Neural progenitor cell (in vitro differentiated cells): ENCODE results near the gene RETREG3. TPM values are rescaled to one million over a fixed set of nuclear protein-coding genes. Genes with fewer than 3 reads are reported as not detected.

ENCODE experiments used
- DNase-seq: peaks from one replicate; pipeline ENCODE4 v3.0.0-alpha.2; 2016; ENCODE audit warnings: low spot score
- H2AFZ ChIP-seq: fragments of 200-600 bp; sonication (generic); replicated peaks from 2 replicates; pipeline ENCODE4 v1.6.1; 2016; ENCODE audit warnings: antibody characterized with exemption
- H3F3A ChIP-seq: fragments of 200-600 bp; sonication (generic); 2 replicates; pipeline ENCODE4 v1.6.1; 2016; ENCODE audit warnings: antibody characterized with exemption, low read depth
- H3K27ac ChIP-seq: fragments of 200-600 bp; sonication (generic); 2 replicates; pipeline ENCODE4 v1.5.1; 2016; ENCODE audit warnings: mild to moderate bottlenecking
- H3K27me3 ChIP-seq: fragments of 200-600 bp; sonication (generic); 2 replicates; pipeline ENCODE4 v1.6.1; 2016; ENCODE audit warnings: mild to moderate bottlenecking, moderate library complexity
- H3K36me3 ChIP-seq: fragments of 200-600 bp; sonication (generic); 2 replicates; pipeline ENCODE4 v1.5.1; 2016
- H3K4me1 ChIP-seq: fragments of 200-600 bp; sonication (generic); 2 replicates; pipeline ENCODE4 v1.6.1; 2016; ENCODE audit warnings: mixed run types
- H3K4me2 ChIP-seq: fragments of 200-600 bp; sonication (generic); 2 replicates; pipeline ENCODE4 v1.6.1; 2016
- H3K4me3 ChIP-seq: fragments of 200-600 bp; sonication (generic); 2 replicates; pipeline ENCODE4 v1.5.1; 2016
- H3K79me2 ChIP-seq: fragments of 200-600 bp; sonication (generic); 2 replicates; pipeline ENCODE4 v1.6.1; 2016; ENCODE audit warnings: low read depth
- H3K9ac ChIP-seq: fragments of 200-600 bp; sonication (generic); 2 replicates; pipeline ENCODE4 v1.6.1; 2016
- H3K9me3 ChIP-seq: fragments of 200-600 bp; sonication (generic); 2 replicates; pipeline ENCODE4 v1.5.1; 2016; ENCODE audit warnings: low read depth
- H4K20me1 ChIP-seq: fragments of 200-600 bp; sonication (generic); 2 replicates; pipeline ENCODE4 v1.6.1; 2016; ENCODE audit warnings: low read depth
- H3K27ac Mint-ChIP-seq: 3 replicates; pipeline ENCODE4 v1.8.0; 2021; ENCODE audit warnings: mixed read lengths
- H3K27me3 Mint-ChIP-seq: 2 replicates; pipeline ENCODE4 v1.8.0; 2022; ENCODE audit warnings: low read depth, mild to moderate bottlenecking, inconsistent platforms, moderate library complexity, mixed read lengths; ENCODE audit not compliant: insufficient read depth
- H3K36me3 Mint-ChIP-seq: 3 replicates; pipeline ENCODE4 v1.8.0; 2021; ENCODE audit warnings: mixed read lengths
- H3K4me1 Mint-ChIP-seq: 3 replicates; pipeline ENCODE4 v1.8.0; 2021; ENCODE audit warnings: mixed read lengths
- H3K4me3 Mint-ChIP-seq: 3 replicates; pipeline ENCODE4 v1.8.0; 2021; ENCODE audit warnings: mild to moderate bottlenecking, moderate library complexity, mixed read lengths
- H3K9me3 Mint-ChIP-seq: 3 replicates; pipeline ENCODE4 v1.8.0; 2020; ENCODE audit warnings: mixed read lengths
- EZH2 ChIP-seq: fragments of 200-600 bp; sonication (generic); IDR thresholded peaks from 2 replicates; pipeline ENCODE4 v1.6.1; 2017; ENCODE audit warnings: antibody characterized with exemption, mild to moderate bottlenecking, moderate library complexity
- EZH2phosphoT487 ChIP-seq: fragments of 200-600 bp; sonication (generic); IDR thresholded peaks from 2 replicates; pipeline ENCODE4 v1.6.1; 2017; ENCODE audit warnings: antibody characterized with exemption
- total RNA-seq: library from RNA; depleted of rRNA; stranded (reverse); fragments of >200 nt; gene quantifications from 2 replicates; pipeline ENCODE4 v1.2.3, GENCODE V29; 2015; ENCODE audit warnings: low replicate concordance
- TF ChIP-seq, protein P1 (sequence below): fragments of 200-600 bp; sonication (generic); IDR thresholded peaks from 2 replicates; pipeline ENCODE4 v1.5.1; 2017; ENCODE audit warnings: antibody characterized with exemption, mild to moderate bottlenecking

The RETREG3 gene
- total RNA-seq, 1 donor from 2014 or later: 23.6 TPM

DNA sequence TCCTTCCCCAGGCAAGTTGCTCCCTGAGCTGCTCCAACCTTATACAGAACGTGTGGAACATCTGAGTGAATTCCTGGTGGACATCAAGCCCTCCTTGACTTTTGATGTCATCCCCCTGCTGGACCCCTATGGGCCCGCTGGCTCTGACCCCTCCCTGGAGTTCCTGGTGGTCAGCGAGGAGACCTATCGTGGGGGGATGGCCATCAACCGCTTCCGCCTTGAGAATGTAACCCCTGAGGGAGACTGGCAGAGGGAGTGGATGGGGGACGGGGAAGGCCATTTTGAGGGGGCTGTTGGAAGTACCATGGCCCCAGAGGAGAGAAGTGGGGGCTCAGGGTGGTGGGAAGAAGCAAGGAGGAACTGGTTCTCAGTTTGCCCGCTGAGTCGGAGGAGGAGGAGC is 45.2 kb downstream of the RETREG3 start:
- DNase-seq: no peak
- no peaks in the 10 kb centered on the region for H4K20me1 ChIP-seq
- Mint-ChIP-seq H3K4me3 (peak overlapping the region; percentile 92), H3K27me3 (peaks cover 6% of the 10 kb centered on the region), H3K36me3 (peaks cover 5% of the 10 kb centered on the region), H3K27ac (no peak overlapping the region), H3K9me3 (no peaks in the 10 kb centered on the region), H3K4me1 (peaks cover 26% of the 10 kb centered on the region)
- H3F3A ChIP-seq: peaks cover 32% of the 10 kb centered on the region
- H3K4me1 ChIP-seq: peaks cover 12% of the 10 kb centered on the region
- H3K36me3 ChIP-seq: no peaks in the 10 kb centered on the region
- H2AFZ ChIP-seq: no peak overlapping the region
- no peak overlapping the region for H3K4me3 ChIP-seq
- no peak overlapping the region for H3K27ac ChIP-seq
- H3K9me3 ChIP-seq: no peaks in the 10 kb centered on the region
- H3K27me3 ChIP-seq: no peaks in the 10 kb centered on the region
- H3K9ac ChIP-seq: no peak overlapping the region
- peaks cover 30% of the 10 kb centered on the region for H3K79me2 ChIP-seq
- TF ChIP-seq, protein P1, sequence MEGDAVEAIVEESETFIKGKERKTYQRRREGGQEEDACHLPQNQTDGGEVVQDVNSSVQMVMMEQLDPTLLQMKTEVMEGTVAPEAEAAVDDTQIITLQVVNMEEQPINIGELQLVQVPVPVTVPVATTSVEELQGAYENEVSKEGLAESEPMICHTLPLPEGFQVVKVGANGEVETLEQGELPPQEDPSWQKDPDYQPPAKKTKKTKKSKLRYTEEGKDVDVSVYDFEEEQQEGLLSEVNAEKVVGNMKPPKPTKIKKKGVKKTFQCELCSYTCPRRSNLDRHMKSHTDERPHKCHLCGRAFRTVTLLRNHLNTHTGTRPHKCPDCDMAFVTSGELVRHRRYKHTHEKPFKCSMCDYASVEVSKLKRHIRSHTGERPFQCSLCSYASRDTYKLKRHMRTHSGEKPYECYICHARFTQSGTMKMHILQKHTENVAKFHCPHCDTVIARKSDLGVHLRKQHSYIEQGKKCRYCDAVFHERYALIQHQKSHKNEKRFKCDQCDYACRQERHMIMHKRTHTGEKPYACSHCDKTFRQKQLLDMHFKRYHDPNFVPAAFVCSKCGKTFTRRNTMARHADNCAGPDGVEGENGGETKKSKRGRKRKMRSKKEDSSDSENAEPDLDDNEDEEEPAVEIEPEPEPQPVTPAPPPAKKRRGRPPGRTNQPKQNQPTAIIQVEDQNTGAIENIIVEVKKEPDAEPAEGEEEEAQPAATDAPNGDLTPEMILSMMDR: no peak
- no peak for TF ChIP-seq EZH2
- TF ChIP-seq EZH2phosphoT487: no peak
- H3K4me2 ChIP-seq: no peak overlapping the region

DNA sequence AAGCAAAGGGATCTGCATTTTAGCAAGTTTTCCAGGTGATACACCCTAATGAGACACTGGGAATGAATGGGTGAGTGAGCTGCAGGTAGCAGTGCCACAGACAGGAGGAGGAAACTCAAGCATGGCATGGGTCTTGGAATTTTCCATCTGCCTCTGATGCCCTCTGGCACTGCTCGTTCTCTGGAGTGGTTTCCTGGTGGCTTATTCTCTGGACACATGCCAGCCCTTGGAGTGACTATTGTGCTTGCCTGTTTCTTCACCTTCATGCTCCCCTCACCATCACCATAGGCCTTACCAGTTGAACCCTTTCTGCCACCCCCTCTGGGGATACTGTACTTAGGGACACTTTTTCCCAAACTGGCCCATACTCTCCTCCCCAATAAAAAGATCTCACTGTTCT is 45.6 kb downstream of the RETREG3 start:
- Histone ChIP-seq H3F3A (peaks cover 32% of the 10 kb centered on the region), H4K20me1 (no peaks in the 10 kb centered on the region), H3K4me1 (peaks cover 12% of the 10 kb centered on the region), H2AFZ (no peak overlapping the region), H3K9ac (no peak overlapping the region), H3K4me3 (no peak overlapping the region), H3K27ac (no peak overlapping the region), H3K4me2 (peak overlapping the region; percentile 99), H3K27me3 (no peaks in the 10 kb centered on the region), H3K79me2 (peaks cover 30% of the 10 kb centered on the region), H3K36me3 (no peaks in the 10 kb centered on the region), H3K9me3 (no peaks in the 10 kb centered on the region)
- Mint-ChIP-seq H3K4me3 (peak overlapping the region; percentile 92), H3K36me3 (peaks cover 3% of the 10 kb centered on the region), H3K4me1 (peaks cover 26% of the 10 kb centered on the region), H3K27me3 (peaks cover 6% of the 10 kb centered on the region), H3K27ac (no peak overlapping the region), H3K9me3 (no peaks in the 10 kb centered on the region)
- no peak for DNase-seq
- TF ChIP-seq, protein P1: no peak
- TF ChIP-seq EZH2 (no peak), EZH2phosphoT487 (no peak)

DNA sequence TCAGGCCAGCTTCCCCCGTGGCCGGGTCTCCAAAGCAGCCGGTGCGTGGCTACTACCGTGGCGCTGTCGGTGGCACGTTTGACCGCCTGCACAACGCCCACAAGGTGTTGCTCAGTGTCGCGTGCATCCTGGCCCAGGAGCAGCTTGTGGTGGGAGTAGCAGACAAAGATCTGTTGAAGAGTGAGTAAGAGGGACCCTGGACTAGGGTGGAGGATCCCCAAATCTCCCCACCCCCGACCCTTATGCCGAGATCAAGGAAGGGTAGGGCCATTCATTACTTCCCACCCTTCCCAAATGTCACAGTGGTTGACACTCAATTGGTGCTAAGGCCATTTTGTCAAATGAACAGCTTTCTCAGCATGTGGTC is 46.0 kb downstream of the RETREG3 start:
- H3K27ac ChIP-seq: no peak overlapping the region
- H3K27ac Mint-ChIP-seq: no peak overlapping the region

More for the DNA sequence above, 46.0 kb downstream of the RETREG3 start:
- H3K4me3 Mint-ChIP-seq: peak overlapping the region; percentile 92
- no peaks in the 10 kb centered on the region for H4K20me1 ChIP-seq
- H3K36me3 Mint-ChIP-seq: peaks cover 2% of the 10 kb centered on the region
- H3K27me3 Mint-ChIP-seq: peaks cover 6% of the 10 kb centered on the region
- no peaks in the 10 kb centered on the region for H3K27me3 ChIP-seq
- no peak for DNase-seq
- peaks cover 32% of the 10 kb centered on the region for H3F3A ChIP-seq
- H3K4me2 ChIP-seq: peak overlapping the region; percentile 99
- no peak overlapping the region for H2AFZ ChIP-seq
- H3K79me2 ChIP-seq: peaks cover 30% of the 10 kb centered on the region
- TF ChIP-seq, protein P1: no peak
- no peak for TF ChIP-seq EZH2
- TF ChIP-seq EZH2phosphoT487: no peak
- H3K36me3 ChIP-seq: no peaks in the 10 kb centered on the region
- H3K9ac ChIP-seq: peak overlapping the region; percentile 90
- H3K4me1 ChIP-seq: peaks cover 12% of the 10 kb centered on the region
- H3K9me3 Mint-ChIP-seq: no peaks in the 10 kb centered on the region
- H3K4me3 ChIP-seq: peak overlapping the region; percentile 83
- peaks cover 26% of the 10 kb centered on the region for H3K4me1 Mint-ChIP-seq
- no peaks in the 10 kb centered on the region for H3K9me3 ChIP-seq
